Mammary epithelial cell (primary cell): ENCODE results near the gene GLDN.

Experiments
- CTCF ChIP-seq, 2 donors: IDR thresholded peaks in 1 of 2; conservative IDR thresholded peaks in 1 of 2; 2 replicates each; pipeline ENCODE4 v1.5.1; 2011 to 2012; ENCODE audit warnings: inconsistent platforms in 2 of 2, low read length in 2 of 2, mild to moderate bottlenecking in 2 of 2, control low read depth in 1 of 2, low read depth in 1 of 2; ENCODE audit not compliant: insufficient read depth in 1 of 2; ENCODE audit errors: extremely low read depth in 1 of 2
- EZH2 ChIP-seq: IDR thresholded peaks from 2 replicates; pipeline ENCODE4 v1.6.1; 2012; ENCODE audit warnings: low read length, inconsistent platforms, borderline replicate concordance

- TF ChIP-seq CTCF (conservative IDR thresholded peaks at IDR 0.05 in 1 of 2, IDR thresholded peaks at IDR 0.05 in 1 of 2; ENCODE audit: extremely low read depth in 1 of 2, insufficient read depth in 1 of 2, low read depth in 1 of 2, low read length in 2 of 2) (no peak), EZH2 (no peak)
These were observed 72.9 kb downstream of the GLDN start for GRCh38 chr15:51414256-51414860.
